Mononuclear cell (primary cell): Measurements from ENCODE around the gene CPA1. TPM values are rescaled to one million over a fixed set of nuclear protein-coding genes. Genes with fewer than 3 reads are reported as not detected.

ENCODE experiments used
- H3K27me3 ChIP-seq: 2 replicates; pipeline ENCODE4 v1.6.0; 2011; ENCODE audit warnings: low read length, control low read depth; ENCODE audit not compliant: insufficient read depth
- H3K4me1 ChIP-seq: 2 replicates; pipeline ENCODE4 v1.5.1; 2011; ENCODE audit warnings: mild to moderate bottlenecking, low read length, control low read depth; ENCODE audit not compliant: insufficient read depth
- H3K4me3 ChIP-seq: 2 replicates; pipeline ENCODE4 v1.5.1; 2011; ENCODE audit warnings: mild to moderate bottlenecking, low read length, moderate library complexity
- H3K9me3 ChIP-seq: 2 replicates; pipeline ENCODE4 v1.5.1; 2011; ENCODE audit warnings: low read depth, mild to moderate bottlenecking, control low read depth, low read length
- total RNA-seq: library from RNA; depleted of rRNA; stranded (reverse); fragments of >200 nt; gene quantifications from one replicate; pipeline ENCODE4 v1.2.3, GENCODE V29; 2012

CPA1 gene
- total RNA-seq, 1 donor = not detected

GRCh38 chr7:130393841-130394411, 13.6 kb downstream of the CPA1 start:
- Histone ChIP-seq H3K9me3 (no peaks in the 10 kb centered on the region), H3K4me3 (no peak overlapping the region), H3K27me3 (no peaks in the 10 kb centered on the region), H3K4me1 (peaks cover 24% of the 10 kb centered on the region)

GRCh38 chr7:130394421-130395195, 14.3 kb downstream of the CPA1 start:
- H3K4me3 ChIP-seq = no peak overlapping the region
- H3K9me3 ChIP-seq = no peaks in the 10 kb centered on the region
- no peaks in the 10 kb centered on the region for H3K27me3 ChIP-seq
- peaks cover 26% of the 10 kb centered on the region for H3K4me1 ChIP-seq

GRCh38 chr7:130395421-130395820, 15.1 kb downstream of the CPA1 start:
- Histone ChIP-seq H3K4me3 (no peak overlapping the region), H3K9me3 (no peaks in the 10 kb centered on the region), H3K4me1 (peaks cover 26% of the 10 kb centered on the region), H3K27me3 (no peaks in the 10 kb centered on the region)

- Histone ChIP-seq H3K4me1 (peaks cover 26% of the 10 kb centered on the region), H3K4me3 (no peak overlapping the region), H3K9me3 (no peaks in the 10 kb centered on the region), H3K27me3 (no peaks in the 10 kb centered on the region)
Observed at GRCh38 chr7:130396109-130396508, 15.8 kb downstream of the CPA1 start.

GRCh38 chr7:130397051-130397757, 16.9 kb downstream of the CPA1 start:
- Histone ChIP-seq H3K4me3 (no peak overlapping the region), H3K27me3 (no peaks in the 10 kb centered on the region), H3K9me3 (no peaks in the 10 kb centered on the region), H3K4me1 (peaks cover 26% of the 10 kb centered on the region)

GRCh38 chr7:130397758-130398073, 17.4 kb downstream of the CPA1 start:
- Histone ChIP-seq H3K27me3 (no peaks in the 10 kb centered on the region), H3K4me1 (peaks cover 26% of the 10 kb centered on the region), H3K4me3 (no peak overlapping the region), H3K9me3 (no peaks in the 10 kb centered on the region)

- Histone ChIP-seq H3K27me3 (no peaks in the 10 kb centered on the region), H3K9me3 (no peaks in the 10 kb centered on the region), H3K4me1 (peaks cover 23% of the 10 kb centered on the region), H3K4me3 (no peak overlapping the region)
Observed at GRCh38 chr7:130398526-130399090, 18.3 kb downstream of the CPA1 start.

- Histone ChIP-seq H3K4me1 (peaks cover 10% of the 10 kb centered on the region), H3K4me3 (no peak overlapping the region), H3K9me3 (no peaks in the 10 kb centered on the region), H3K27me3 (no peaks in the 10 kb centered on the region)
Observed at GRCh38 chr7:130400120-130400572, 19.9 kb downstream of the CPA1 start.

- H3K27me3 ChIP-seq = no peaks in the 10 kb centered on the region
- H3K4me1 ChIP-seq = peaks cover 10% of the 10 kb centered on the region
- no peak overlapping the region for H3K4me3 ChIP-seq
- H3K9me3 ChIP-seq = no peaks in the 10 kb centered on the region
Observed at GRCh38 chr7:130401101-130401500, 20.8 kb downstream of the CPA1 start.

GRCh38 chr7:130401578-130401977, 21.3 kb downstream of the CPA1 start:
- no peaks in the 10 kb centered on the region for H3K9me3 ChIP-seq
- peaks cover 10% of the 10 kb centered on the region for H3K4me1 ChIP-seq
- no peak overlapping the region for H3K4me3 ChIP-seq
- H3K27me3 ChIP-seq = no peaks in the 10 kb centered on the region

GRCh38 chr7:130405003-130405402, 24.7 kb downstream of the CPA1 start:
- Histone ChIP-seq H3K4me3 (no peak overlapping the region), H3K27me3 (no peaks in the 10 kb centered on the region), H3K9me3 (no peaks in the 10 kb centered on the region), H3K4me1 (no peaks in the 10 kb centered on the region)

- Histone ChIP-seq H3K27me3 (no peaks in the 10 kb centered on the region), H3K9me3 (no peaks in the 10 kb centered on the region), H3K4me1 (no peaks in the 10 kb centered on the region), H3K4me3 (no peak overlapping the region)
Observed at GRCh38 chr7:130409067-130409711, 28.9 kb downstream of the CPA1 start.

GRCh38 chr7:130409712-130410072, 29.4 kb downstream of the CPA1 start:
- Histone ChIP-seq H3K4me3 (no peak overlapping the region), H3K9me3 (no peaks in the 10 kb centered on the region), H3K27me3 (no peaks in the 10 kb centered on the region), H3K4me1 (peaks cover 2% of the 10 kb centered on the region)

- Histone ChIP-seq H3K4me3 (no peak overlapping the region), H3K4me1 (peaks cover 7% of the 10 kb centered on the region), H3K27me3 (no peaks in the 10 kb centered on the region), H3K9me3 (no peaks in the 10 kb centered on the region)
Observed at GRCh38 chr7:130410868-130411541, 30.7 kb downstream of the CPA1 start.
